ENCODE results near the gene SLC35G3.
"Not testable (repeated sequence)": the region's sequence is repeated elsewhere in the genome, so short reads cannot be mapped to it uniquely, and the experiment has no call there.

The SLC35G3 gene

GRCh38 chr17:35194001-35194400 is at the start of gene SLC35G3:
Gene SLC35G3, minus strand, starts transcription at chr17:35194393. Its CDS starts 86 bp downstream, at chr17:35194307.
- DNase-seq: not testable (repeated sequence)

- peak; percentile 30 for DNase-seq
Measured at GRCh38 chr17:35243561-35244340, 49.6 kb upstream of the SLC35G3 start.

GRCh38 chr17:35242805-35243560 is 48.8 kb upstream of the SLC35G3 start, which contains the start of gene SLFN5:
Gene SLFN5, plus strand, starts transcription at chr17:35243072. Its CDS starts 15,619 bp downstream, at chr17:35258691.
- peak; percentile 92 for DNase-seq

GRCh38 chr17:35242158-35242804 is 48.1 kb upstream of the SLC35G3 start:
- peak; percentile 75 for DNase-seq

GRCh38 chr17:35241520-35241919 is 47.3 kb upstream of the SLC35G3 start:
- DNase-seq: no peak

GRCh38 chr17:35240861-35241260 is 46.7 kb upstream of the SLC35G3 start:
- DNase-seq: no peak

GRCh38 chr17:35239823-35240222 is 45.6 kb upstream of the SLC35G3 start:
- no peak for DNase-seq

GRCh38 chr17:35238821-35239220 is 44.6 kb upstream of the SLC35G3 start:
- no peak for DNase-seq

- DNase-seq: no peak
Measured at GRCh38 chr17:35236821-35237220, 42.6 kb upstream of the SLC35G3 start.

GRCh38 chr17:35235917-35236316 is 41.7 kb upstream of the SLC35G3 start:
- no peak for DNase-seq

- no peak for DNase-seq
Measured at GRCh38 chr17:35235289-35235688, 41.1 kb upstream of the SLC35G3 start.

- not testable (repeated sequence) for DNase-seq
Measured at GRCh38 chr17:35234315-35234714, 40.1 kb upstream of the SLC35G3 start.

- DNase-seq: no peak
Measured at GRCh38 chr17:35229638-35230037, 35.4 kb upstream of the SLC35G3 start.

GRCh38 chr17:35227546-35227945 is 33.4 kb upstream of the SLC35G3 start:
- DNase-seq: no peak

- no peak for DNase-seq
Measured at GRCh38 chr17:35224436-35224835, 30.2 kb upstream of the SLC35G3 start.

- DNase-seq: no peak
Measured at GRCh38 chr17:35222452-35222851, 28.3 kb upstream of the SLC35G3 start.

- no peak for DNase-seq
Measured at GRCh38 chr17:35218915-35219314, 24.7 kb upstream of the SLC35G3 start.

GRCh38 chr17:35217107-35217506 is 22.9 kb upstream of the SLC35G3 start:
- no peak for DNase-seq

GRCh38 chr17:35214631-35215273 is 20.6 kb upstream of the SLC35G3 start:
- peak; percentile 35 for DNase-seq

- peak; percentile 79 for DNase-seq
Measured at GRCh38 chr17:35214192-35214591, 20.0 kb upstream of the SLC35G3 start.

- no peak for DNase-seq
Measured at GRCh38 chr17:35213412-35213940, 19.3 kb upstream of the SLC35G3 start.

GRCh38 chr17:35212668-35213067 is 18.5 kb upstream of the SLC35G3 start:
- no peak for DNase-seq

GRCh38 chr17:35210741-35211140 is 16.5 kb upstream of the SLC35G3 start:
- no peak for DNase-seq
